ENCODE data around the gene SIPA1. TPM values are rescaled to one million over a fixed set of nuclear protein-coding genes. Genes with fewer than 3 reads are reported as not detected.
A peak's percentile ranks its signal among the peaks of the same experiment; 100 is the strongest.

SIPA1 gene
- total RNA-seq, 3 donors from 2014 or later = 23.2 to 52.5 (median 28.1) TPM

DNA sequence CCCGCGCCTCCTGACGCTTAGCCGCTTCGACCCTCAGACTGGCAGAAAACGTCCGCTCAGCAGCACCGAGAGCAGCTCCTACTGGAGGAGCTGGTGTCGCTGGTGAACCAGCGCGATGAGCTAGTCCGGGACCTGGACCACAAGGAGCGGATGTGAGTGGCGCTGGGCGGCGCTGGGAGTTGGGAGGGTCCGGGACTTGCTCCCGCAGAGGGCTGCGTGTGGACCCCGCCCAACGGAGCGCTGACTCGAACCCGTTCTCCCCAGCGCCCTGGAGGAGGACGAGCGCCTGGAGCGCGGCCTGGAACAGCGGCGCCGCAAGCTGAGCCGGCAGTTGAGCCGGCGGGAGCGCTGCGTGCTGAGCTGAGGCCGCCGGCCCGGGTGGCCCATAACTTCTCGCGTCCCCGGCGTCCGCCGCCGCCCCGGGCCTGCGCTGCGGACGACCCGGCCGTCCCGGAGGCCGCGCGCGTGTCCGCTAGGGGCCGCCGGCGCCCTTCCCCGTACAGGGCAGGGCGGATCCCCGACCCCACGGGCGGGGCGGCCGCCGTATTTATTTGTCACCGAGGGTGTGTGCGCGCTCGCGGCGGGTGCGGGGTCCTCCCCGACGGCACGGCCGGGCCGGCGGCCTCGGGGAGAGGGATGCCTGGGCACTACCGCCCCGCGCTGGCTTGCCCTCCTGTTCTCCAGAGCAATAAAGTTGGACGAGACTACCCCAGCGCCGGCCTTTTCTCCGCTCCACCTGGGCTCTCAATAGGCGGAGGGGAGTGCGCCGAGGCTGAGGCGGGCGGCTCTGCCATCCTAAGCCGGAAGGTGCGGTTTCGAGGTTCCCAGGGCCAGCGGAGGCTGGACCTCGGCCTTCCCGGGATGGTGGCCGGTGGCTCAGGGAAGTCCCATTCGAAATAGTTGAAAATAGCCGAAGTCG, 45.7 kb upstream of the SIPA1 start:
- intact Hi-C loops (cut with DNase I, micrococcal nuclease) = loop anchor here in 1 of 2 donors (10.0 kb wide), 1 partner anchor 57 kb away; no protein-coding TSS in a partner anchor
- Histone ChIP-seq H3K4me3 (no peak overlapping the region), H3K36me3 (ENCODE audit: low read depth) (no peaks in the 10 kb centered on the region), H3K4me1 (ENCODE audit: low read depth) (peaks cover 34% of the 10 kb centered on the region), H3K9me3 (no peaks in the 10 kb centered on the region)
- peak; percentile 24 for TF ChIP-seq CTCF (IDR thresholded peaks at IDR 0.05)
- ATAC-seq (peak; percentile 70), DNase-seq (peak; percentile 69 to 78 (median 71))

DNA sequence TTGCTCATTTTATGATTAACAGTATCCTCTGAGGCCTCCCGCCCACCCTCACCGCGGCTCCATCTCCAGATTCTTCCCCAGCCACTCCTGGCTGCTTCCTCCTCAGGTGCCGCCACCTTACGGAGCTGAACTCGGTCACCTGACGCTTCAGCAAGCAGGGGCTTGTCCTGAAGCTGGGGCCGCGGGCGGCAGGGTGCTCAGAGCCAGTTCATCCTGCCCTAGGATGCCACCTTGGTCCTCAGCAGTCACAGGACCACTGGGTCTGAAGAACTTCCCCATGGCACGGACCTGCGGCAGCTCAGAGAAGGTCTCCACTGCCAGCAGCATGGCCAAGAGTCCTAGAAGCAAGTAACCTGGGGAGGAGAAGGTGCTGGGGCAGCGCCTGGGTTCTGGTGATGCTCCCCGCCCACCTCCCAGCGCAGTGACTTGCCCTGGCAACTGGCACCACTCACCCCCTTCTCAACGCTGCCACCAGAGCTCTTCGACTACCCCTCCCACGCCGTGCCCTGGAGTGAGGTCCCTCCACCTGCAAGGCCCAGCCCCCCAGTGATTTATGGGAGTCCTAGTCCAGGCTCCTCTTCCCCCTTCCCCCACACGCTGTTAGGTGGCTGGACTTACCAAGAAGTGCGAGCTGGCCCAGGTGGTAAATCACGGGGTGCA, 44.9 kb upstream of the SIPA1 start:
- no peak for TF ChIP-seq CTCF (IDR thresholded peaks at IDR 0.05)
- H3K4me3 ChIP-seq = no peak overlapping the region
- peaks cover 26% of the 10 kb centered on the region for H3K4me1 ChIP-seq (ENCODE audit: low read depth)
- ATAC-seq = no peak
- peaks cover 5% of the 10 kb centered on the region for H3K36me3 ChIP-seq (ENCODE audit: low read depth)
- DNase-seq = peak in 1 of 3 donors; percentile 43
- intact Hi-C loops (cut with DNase I, micrococcal nuclease) = loop anchor here in 1 of 2 donors (10.0 kb wide), 1 partner anchor 58 kb away; no protein-coding TSS in a partner anchor
- H3K9me3 ChIP-seq = no peaks in the 10 kb centered on the region

DNA sequence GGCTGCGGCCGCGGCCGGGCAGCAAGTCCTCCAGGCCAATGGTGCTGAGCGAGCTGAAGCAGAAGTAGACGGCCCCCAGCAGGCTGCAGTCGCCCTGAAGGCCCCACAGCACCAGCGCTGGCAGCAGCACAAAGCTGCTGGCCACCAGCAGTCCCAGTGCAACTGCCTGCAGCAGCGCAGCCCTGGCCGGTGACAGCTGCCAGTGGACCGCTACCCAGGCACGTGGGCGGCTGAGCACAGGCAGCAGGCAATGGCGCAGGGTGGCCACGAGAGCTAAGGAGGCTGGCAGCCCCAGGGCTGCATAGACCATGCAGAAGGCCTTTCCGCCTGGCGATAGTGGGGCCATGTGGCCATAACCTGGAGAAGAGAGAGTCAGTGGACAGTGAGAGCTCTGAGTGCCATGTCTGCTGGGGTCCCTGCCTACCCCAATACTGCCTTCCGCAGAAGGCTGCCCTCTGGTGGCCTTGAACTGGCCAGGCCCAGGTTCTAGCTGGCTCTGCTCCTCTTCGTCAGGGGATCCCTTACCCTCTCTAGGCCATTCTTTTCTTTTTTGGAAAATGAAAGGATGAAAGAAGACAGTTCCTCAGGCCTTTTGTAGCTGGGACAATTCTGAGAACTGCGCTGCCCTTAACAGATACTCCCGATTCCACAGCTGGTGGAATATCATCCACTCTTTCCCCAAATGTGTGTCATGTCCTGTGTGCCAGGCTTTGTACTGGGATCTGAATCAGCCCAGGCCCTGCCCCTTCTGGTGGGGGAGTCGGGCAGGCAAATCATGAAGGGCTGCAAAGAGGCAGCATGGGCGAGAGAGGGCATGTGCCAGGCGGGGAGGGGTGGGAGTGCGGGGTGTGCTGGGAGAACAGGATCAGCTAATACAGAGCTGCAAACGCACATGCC, 44.1 kb upstream of the SIPA1 start:
- TF ChIP-seq CTCF (IDR thresholded peaks at IDR 0.05) = no peak

DNA sequence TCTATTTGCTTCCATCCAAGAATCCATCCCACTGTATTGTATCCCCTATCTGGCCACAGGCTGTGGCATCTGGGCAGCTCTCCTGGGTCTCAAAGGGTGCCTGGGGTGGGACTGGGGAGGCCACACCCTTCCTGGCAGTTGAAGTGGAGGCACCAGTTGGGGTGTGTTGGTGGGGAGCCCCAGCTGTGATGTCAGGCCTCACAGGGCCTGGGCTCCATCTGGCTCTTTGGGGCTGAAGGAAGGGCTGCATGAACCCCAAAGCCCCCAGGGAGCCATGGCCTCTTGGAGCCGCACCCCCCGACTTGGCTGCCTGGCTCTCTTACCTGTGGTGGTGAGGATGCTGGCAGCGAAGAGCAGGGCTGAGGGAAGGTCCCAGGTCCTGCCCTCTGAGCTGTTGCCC, 42.8 kb upstream of the SIPA1 start:
- Histone ChIP-seq H3K9me3 (no peaks in the 10 kb centered on the region), H3K36me3 (ENCODE audit: low read depth) (peaks cover 11% of the 10 kb centered on the region), H3K4me3 (no peak overlapping the region), H3K4me1 (ENCODE audit: low read depth) (peaks cover 21% of the 10 kb centered on the region)
- ATAC-seq = no peak
- no peak for DNase-seq
- intact Hi-C loops (cut with DNase I, micrococcal nuclease) = loop anchor here in 1 of 2 donors (10.0 kb wide), 1 partner anchor 60 kb away; no protein-coding TSS in a partner anchor
- no peak for TF ChIP-seq CTCF (IDR thresholded peaks at IDR 0.05)

More for the DNA sequence above, 44.1 kb upstream of the SIPA1 start:
- ATAC-seq (no peak), DNase-seq (peak in 2 of 3 donors; percentile 57 to 64)
- intact Hi-C loops (cut with DNase I, micrococcal nuclease) = loop anchor here in 1 of 2 donors (10.0 kb wide), 1 partner anchor 59 kb away; no protein-coding TSS in a partner anchor
- no peak overlapping the region for H3K4me3 ChIP-seq
- peaks cover 11% of the 10 kb centered on the region for H3K36me3 ChIP-seq (ENCODE audit: low read depth)
- H3K4me1 ChIP-seq (ENCODE audit: low read depth) = peaks cover 21% of the 10 kb centered on the region
- H3K9me3 ChIP-seq = no peaks in the 10 kb centered on the region
